Small intestine (tissue), 4 donors: ENCODE data around the gene SH3BP2. TPM values are rescaled to one million over a fixed set of nuclear protein-coding genes. Genes with fewer than 3 reads are reported as not detected.

ENCODE experiments used
- polyA plus RNA-seq, 4 donors: library from polyadenylated mRNA; stranded (reverse) in 3 of 4; unstranded in 1 of 4; fragments of 200-250 nt in 3 of 4; fragments of 120-200 nt in 1 of 4; gene quantifications; one replicate each; pipeline versions ENCODE4 v1.2.1 to v1.2.3, GENCODE V29; 2013
- donor health status: healthy with polysubstance abuse.
- donor health status: Bipolar disorder and iron deficiency.
- donor health status: healthy.

The SH3BP2 gene
- polyA plus RNA-seq, 4 donors: 8.9 to 38.0 (median 23.6) TPM

Other genes starting within 250 kb of the SH3BP2 start
- gene TNIP2, start 36.7 kb upstream of the SH3BP2 start, polyA plus RNA-seq: 100 to 1,000 TPM in 1 of 4 donors, 10 to 100 TPM in 3; 30.1 to 109 (median 60.3) TPM
- gene ADD1, start 50.8 kb downstream of the SH3BP2 start, polyA plus RNA-seq: 100 to 1,000 TPM; 158 to 262 (median 177) TPM
- 10 to 100 TPM in 3 of 4 donors, 1 to 10 TPM in 1; 10.0 to 26.3 (median 17.9) TPM for gene NOP14, start 170.3 kb downstream of the SH3BP2 start, polyA plus RNA-seq
- gene GRK4, start 170.5 kb downstream of the SH3BP2 start, polyA plus RNA-seq: 1 to 10 TPM; 1.1 to 3.8 (median 2.3) TPM